Activated T-helper 1 cell treated with Interleukin-2 at 50 U/mL for 16 hours (primary cell): ENCODE measurements around the gene MT1E.
"Not testable (repeated sequence)": the region's sequence is repeated elsewhere in the genome, so short reads cannot be mapped to it uniquely, and the experiment has no call there.

ENCODE experiments used
- DNase-seq: peaks from one replicate; pipeline ENCODE4 v3.0.0-alpha.2; 2020; ENCODE audit warnings: low read depth

MT1E gene

GRCh38 chr16:56672761-56673536 lies 47.4 kb downstream of the MT1E start:
- DNase-seq, result no peak

GRCh38 chr16:56673921-56674320 lies 48.3 kb downstream of the MT1E start:
- DNase-seq, result no peak

DNA sequence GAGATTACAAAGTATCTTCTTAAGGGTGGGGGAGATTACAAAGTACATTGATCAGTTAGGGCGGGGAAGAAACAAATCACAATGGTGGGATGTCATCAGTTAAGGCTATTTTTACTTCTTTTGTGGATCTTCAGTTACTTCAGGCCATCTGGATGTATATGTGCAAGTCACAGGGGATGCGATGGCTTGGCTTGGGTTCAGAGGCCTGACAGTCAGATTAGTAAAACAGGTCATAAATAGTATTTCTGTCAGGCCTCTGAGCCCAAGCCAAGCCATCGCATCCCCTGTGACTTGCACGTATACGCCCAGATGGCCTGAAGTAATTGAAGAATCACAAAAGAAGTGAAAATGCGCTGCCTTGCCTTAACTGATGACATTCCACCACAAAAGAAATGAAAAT lies 49.0 kb downstream of the MT1E start:
- not testable (repeated sequence) for DNase-seq

DNA sequence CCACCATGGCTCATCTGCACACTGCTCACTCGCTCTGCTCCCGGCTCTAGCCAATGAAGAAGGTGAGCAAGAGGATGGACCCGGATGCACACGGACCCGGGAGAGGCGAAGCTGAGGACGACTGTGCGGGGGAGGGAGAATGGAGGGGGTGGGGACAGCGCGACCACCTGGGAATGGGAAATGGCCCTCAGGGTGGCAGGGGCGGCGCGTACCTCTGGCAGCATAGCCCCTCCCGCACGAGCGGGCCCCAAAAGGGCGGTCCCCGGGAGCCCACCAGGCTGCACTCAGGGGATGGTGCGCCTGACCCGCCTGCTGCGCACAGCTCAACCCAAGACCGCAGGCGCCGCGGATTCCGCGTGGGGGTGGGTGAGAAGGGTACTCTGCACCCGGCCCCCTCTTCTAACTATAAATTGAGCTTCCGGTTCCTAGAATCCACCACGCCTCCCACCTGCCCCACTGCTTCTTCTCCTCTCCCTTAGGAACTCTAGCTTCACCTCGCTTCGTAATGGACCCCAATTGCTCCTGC lies 50.2 kb downstream of the MT1E start:
- peak; percentile 28 for DNase-seq
